Fibroblast of skin of left biceps (primary cell): ENCODE data around the gene MRPL57.
"Not testable (repeated sequence)": the region's sequence is repeated elsewhere in the genome, so short reads cannot be mapped to it uniquely, and the experiment has no call there.

Source experiments
- DNase-seq, 2 experiments: peaks; one replicate each; pipeline ENCODE4 v3.0.0-alpha.2; 2013; ENCODE audit warnings: low read depth in 2 of 2

MRPL57 gene

GRCh38 chr13:21176215-21176981 lies at the start of gene MRPL57, which contains the start of gene SKA3:
TSS of gene MRPL57 (plus strand) at chr13:21176658. CDS start at chr13:21176917, 259 bp downstream.
TSS of gene SKA3 (minus strand) at chr13:21176552. CDS start at chr13:21176477, 75 bp downstream.
- peak; percentile 79 to 80 for DNase-seq

DNA sequence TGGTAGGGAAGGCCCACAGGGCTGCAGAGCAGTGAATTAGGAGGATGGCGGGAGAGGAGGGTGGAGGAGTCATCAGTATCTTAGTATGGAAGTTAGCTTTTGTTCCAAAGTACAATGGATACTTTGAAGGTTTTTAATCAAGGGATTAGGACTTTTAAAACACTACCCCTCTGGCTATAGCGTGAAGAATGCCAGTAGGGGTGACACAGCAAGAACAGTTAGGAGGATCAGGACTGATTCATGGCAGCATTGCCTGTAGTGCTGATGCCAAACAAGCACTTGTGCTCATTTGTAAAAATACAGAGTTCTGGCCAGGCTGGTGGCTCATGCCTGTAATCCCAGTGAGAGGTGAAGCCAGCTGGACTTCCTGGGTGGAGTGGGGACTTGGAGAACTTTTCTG lies 46.3 kb upstream of the MRPL57 start:
- DNase-seq = no peak

DNA sequence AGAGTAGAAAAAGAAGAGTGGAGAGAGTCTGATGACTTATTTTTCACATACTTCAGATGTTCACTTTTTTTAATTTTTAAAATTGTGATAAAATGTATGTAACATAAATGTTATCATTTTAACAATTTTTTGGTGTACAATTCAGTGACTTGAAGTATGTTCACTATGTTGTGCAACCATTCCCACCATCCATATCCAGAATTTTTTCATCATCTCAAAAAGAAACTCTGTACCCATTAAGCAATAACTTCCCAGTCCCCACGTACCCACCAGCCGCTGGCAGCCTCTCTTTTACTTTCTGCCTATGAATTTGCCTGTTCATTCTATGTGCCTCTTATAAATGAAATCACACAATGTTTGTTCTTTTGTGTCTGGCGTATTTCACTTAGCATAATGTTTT lies 43.4 kb upstream of the MRPL57 start:
- no peak for DNase-seq

- DNase-seq = no peak
These were observed 42.0 kb upstream of the MRPL57 start for GRCh38 chr13:21134475-21134874.

DNA sequence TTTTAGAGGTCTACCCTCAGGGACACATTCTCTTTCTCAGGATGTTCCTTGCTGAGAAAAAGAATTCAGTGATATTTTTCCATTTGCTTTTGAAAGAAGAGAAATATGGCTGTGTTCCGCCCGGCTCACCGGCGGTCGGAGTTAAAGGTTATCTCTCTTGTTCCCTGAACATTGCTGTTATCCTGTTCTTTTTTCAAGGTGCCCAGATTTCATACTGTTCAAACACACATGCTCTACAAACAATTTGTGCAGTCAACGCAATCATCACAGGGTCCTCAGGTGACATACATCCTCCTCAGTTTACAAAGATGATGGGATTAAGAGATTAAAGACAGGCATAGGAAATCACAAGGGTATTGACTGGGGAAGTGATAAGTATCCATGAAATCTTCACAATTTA lies 40.6 kb upstream of the MRPL57 start:
- not testable (repeated sequence) for DNase-seq

DNA sequence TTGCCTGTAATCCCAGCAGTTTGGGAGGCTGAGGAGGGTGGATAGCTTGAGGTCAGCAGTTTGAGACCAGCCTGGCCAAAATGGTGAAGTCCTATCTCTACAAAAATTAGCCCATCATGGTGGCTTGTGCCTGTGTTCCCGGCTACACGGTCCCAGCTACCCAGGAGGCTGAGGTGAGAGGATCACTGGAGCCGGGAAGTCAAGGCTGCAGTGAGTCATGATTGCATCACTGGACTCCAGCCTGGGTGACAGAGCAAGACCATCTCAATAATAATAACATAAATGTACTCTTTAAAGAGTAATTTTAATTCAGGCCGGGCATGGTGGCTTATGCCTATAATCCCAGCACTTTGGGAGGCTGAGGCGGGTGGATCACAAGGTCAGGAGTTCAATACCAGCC lies 38.8 kb upstream of the MRPL57 start:
- no peak for DNase-seq

- no peak for DNase-seq
These were observed 37.9 kb upstream of the MRPL57 start for GRCh38 chr13:21138561-21138960.

DNA sequence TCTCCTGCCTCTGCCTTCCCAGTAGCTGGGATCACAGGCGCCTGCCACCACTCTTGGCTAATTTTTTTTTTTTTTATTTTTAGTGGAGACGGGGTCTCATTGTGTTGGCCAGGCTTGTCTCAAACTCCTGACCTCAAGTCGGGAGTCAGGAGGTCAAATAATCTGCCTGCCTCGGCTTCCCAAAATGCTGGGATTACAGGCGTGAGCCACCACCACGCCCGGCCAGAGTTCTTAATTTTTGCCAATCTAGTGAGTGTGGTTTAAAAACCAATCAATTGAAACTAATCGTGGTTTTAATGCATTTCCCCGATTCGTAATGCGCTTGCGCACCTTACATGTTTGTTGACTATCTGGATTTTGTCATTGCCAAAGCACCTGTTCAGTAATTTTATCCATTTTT lies 37.1 kb upstream of the MRPL57 start:
- no peak for DNase-seq

GRCh38 chr13:21142766-21143165 lies 33.7 kb upstream of the MRPL57 start:
- no peak for DNase-seq

DNA sequence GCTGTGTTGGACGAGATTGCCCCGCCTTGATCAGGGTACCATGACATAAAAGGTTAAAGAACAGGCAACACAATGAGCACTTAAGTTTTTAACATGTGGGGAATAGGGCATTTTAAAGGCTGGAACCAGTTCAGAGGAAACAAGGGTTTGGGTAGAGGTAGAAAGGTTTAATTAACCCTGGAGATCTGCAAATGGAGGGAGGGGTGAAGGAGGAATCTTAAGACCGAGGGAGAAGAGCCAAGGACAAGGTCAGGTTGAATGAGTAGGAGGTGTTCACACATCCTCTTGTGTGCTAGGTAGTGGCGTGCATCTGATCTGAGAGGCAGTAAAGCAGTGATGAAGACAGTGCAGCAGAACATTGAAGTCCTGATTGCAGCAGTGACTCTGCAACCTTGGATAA lies 28.6 kb upstream of the MRPL57 start:
- DNase-seq = no peak

DNA sequence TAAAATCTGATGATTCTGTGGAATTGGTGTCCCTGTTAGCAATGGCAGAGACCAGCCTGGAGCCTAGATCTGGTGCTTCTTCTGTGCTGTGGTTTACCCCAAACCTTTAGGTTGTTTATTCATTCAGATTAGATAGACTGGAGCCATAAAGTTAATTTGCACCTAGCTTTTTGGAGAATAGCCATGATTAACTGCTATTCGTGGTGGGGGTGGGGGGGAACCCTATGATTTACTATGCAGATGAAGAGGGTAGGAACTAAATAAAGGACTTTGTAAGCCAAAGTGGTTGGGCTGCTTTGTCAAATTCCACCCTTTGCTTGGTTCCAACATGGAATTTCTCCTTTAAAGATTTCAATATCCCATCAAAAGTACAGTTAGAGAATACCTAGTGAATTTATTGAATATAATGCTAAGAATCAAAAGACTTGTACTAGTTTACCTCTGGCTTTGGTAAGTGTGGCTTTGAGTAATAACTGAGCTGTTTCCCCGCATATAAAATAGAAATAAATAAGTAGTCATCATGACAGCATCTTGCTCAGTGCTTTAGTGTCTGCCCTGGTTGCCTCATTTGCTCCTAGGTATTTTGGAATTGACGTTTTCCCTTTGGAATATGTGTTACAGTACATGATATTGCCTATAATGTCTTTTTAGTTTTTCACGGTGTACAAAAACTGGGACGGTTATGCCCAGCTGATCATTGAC lies 27.8 kb upstream of the MRPL57 start:
- no peak for DNase-seq

GRCh38 chr13:21149568-21149967 lies 26.9 kb upstream of the MRPL57 start:
- no peak for DNase-seq

- no peak for DNase-seq
These were observed 26.4 kb upstream of the MRPL57 start for GRCh38 chr13:21150013-21150412.

DNA sequence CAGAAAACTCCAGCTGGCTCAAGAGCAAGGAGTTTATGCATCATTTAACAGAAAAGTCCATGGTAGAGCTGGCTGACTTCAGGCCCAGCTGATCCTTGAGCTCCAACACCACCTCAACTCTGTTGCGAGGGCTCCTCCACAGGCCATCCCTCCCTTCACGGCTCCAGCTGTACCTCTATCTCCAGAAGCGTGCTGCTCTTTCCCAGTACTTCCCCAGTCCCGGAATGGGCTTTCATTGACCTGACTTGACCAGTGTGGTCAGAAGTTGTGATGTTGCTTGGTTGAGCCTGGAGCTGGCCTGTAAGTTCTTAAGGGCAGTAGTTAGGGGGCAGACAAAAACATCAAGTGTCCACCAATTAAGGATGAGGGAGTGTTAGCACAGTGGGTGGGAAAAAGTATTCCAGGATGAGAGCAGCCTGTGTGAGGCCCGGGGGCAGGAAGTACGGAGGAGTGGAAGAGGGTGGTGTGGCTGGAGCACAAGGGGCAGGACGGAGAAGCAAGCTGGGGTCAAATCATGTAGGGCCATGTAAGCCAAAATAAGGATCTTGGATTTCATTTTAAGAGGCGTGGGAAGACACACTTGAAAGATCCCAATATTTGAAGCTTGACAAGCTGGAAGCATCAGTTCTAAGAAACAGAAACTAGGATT lies 24.1 kb upstream of the MRPL57 start:
- no peak for DNase-seq

- no peak for DNase-seq
These were observed 11.8 kb upstream of the MRPL57 start for GRCh38 chr13:21164631-21165030.

- not testable (repeated sequence) for DNase-seq
These were observed 10.9 kb upstream of the MRPL57 start for GRCh38 chr13:21165606-21166005.

DNA sequence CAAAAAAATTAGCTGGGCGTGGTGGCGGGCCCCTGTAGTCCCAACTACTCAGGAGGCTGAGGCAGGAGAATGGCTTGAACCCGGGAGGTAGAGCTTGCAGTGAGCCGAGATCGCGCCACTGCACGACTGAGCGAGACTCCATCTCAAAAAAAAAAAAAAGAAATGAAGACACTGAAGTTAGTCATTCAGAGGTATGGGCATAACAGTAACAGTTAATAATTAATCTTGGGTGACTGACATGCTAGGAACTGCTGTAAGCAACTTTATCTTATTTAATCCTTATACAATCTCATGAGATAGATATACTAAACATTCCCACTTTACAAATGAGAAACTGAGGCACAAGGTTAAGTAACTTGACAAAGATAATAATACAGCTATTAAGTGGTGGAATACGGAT lies 5.0 kb upstream of the MRPL57 start:
- DNase-seq = no peak

GRCh38 chr13:21173767-21174166 lies 2.7 kb upstream of the MRPL57 start:
- DNase-seq = not testable (repeated sequence)

- no peak for DNase-seq
These were observed 723 bp upstream of the MRPL57 start for GRCh38 chr13:21175656-21176214.

GRCh38 chr13:21176982-21177284 lies 475 bp downstream of the MRPL57 start:
- no peak for DNase-seq

DNA sequence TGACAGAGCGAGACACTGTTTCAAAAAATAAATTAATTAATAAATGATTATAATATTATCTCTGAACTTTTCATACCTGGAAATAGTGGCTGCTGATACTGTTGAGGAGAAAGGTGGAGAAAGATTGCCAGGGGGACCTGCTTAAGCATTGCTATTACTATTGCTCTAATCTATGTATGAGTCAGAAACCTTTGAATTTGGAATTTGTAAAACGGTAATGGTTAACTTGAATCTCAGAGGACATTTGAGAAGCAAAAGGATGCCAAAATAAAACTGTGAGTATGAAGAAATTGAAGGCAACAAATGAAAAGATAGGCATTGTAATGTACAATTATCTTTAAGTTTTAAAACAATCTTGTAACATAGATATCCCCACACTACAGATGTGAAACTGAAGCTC lies 5.2 kb downstream of the MRPL57 start:
- no peak for DNase-seq

DNA sequence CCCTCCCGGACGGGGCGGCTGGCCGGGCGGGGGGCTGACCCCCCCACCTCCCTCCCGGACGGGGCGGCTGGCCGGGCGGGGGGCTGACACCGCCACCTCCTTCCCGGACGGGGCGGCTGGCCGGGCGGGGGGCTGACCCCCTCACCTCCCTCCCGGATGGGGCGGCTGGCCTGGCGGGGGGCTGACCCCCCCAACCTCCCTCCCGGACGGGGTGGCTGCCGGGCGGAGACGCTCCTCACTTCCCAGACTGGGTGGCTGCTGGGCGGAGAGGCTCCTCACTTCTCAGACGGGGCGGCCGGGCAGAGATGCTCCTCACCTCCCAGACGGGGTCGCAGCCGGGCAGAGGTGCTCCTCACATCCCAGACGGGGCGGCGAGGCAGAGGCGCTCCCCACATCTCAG lies 10.0 kb downstream of the MRPL57 start:
- not testable (repeated sequence) for DNase-seq

DNA sequence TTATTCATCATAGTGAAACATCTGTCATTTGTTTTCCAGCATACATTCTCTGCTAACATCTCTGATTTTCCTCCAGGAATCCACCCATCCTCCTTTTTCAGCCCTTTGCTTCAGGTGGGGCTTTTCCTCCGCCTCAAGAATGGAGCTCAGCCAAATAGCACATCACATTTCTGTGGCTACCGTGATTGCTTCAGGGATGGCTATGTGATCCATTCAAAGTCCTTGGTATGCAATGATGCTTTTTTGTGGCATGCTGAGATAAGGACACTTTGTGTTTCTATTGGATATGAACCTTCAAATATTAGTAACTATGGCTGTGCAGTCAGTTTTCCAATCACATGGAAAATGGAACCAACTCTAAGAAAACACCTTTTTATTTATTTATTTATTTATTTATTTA lies 18.3 kb downstream of the MRPL57 start:
- DNase-seq = not testable (repeated sequence)
